Breast epithelium (tissue), 3 donors: ENCODE results near the gene H6PD.

ENCODE experiments used
- POLR2A ChIP-seq: fragments of 450-650 bp; IDR thresholded peaks from one replicate; pipeline ENCODE4 v1.6.1; 2016; ENCODE audit warnings: antibody characterized with exemption, mild to moderate bottlenecking, moderate library complexity
- POLR2AphosphoS5 ChIP-seq, 3 donors: sonication (generic); formaldehyde crosslinking; IDR thresholded peaks; one replicate each; pipeline ENCODE4 v1.6.1; 2017; ENCODE audit warnings: antibody characterized with exemption in 3 of 3
- TF ChIP-seq, protein P1 (sequence below), 3 donors: fragments of 450-650 bp; IDR thresholded peaks; one replicate each; pipeline ENCODE4 v1.5.1; 2016 to 2017; ENCODE audit warnings: antibody characterized with exemption in 3 of 3, mild to moderate bottlenecking in 3 of 3, moderate library complexity in 3 of 3

DNA sequence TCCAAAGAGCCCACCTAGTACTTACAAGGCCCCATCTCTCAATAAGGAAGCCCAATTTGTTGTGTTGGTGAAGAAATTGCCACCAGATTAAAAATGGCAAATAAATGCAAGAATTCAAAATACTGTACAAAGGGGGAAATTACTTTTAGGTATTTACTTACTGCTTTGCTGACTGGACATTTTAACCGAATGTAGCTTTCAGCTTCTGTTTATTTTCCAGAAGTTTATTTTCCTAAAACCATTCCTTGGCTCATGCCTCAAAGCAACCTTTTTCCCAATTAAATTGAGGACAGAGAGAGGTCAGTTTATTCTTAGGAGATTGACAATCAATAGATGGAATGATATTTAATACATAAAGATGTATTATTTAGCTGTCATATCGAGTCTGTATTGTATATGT is 47.6 kb upstream of the H6PD start:
- TF ChIP-seq, protein P1, sequence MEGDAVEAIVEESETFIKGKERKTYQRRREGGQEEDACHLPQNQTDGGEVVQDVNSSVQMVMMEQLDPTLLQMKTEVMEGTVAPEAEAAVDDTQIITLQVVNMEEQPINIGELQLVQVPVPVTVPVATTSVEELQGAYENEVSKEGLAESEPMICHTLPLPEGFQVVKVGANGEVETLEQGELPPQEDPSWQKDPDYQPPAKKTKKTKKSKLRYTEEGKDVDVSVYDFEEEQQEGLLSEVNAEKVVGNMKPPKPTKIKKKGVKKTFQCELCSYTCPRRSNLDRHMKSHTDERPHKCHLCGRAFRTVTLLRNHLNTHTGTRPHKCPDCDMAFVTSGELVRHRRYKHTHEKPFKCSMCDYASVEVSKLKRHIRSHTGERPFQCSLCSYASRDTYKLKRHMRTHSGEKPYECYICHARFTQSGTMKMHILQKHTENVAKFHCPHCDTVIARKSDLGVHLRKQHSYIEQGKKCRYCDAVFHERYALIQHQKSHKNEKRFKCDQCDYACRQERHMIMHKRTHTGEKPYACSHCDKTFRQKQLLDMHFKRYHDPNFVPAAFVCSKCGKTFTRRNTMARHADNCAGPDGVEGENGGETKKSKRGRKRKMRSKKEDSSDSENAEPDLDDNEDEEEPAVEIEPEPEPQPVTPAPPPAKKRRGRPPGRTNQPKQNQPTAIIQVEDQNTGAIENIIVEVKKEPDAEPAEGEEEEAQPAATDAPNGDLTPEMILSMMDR (IDR thresholded peaks at IDR 0.05): no peak
- TF ChIP-seq POLR2A (no peak), POLR2AphosphoS5 (IDR thresholded peaks at IDR 0.05) (no peak)
